HFF-Myc (cell line): ENCODE data around the gene PPP4R3B.
"Not testable (repeated sequence)": the region's sequence is repeated elsewhere in the genome, so short reads cannot be mapped to it uniquely, and the experiment has no call there.

Experiments
- DNase-seq: peaks from one replicate; pipeline ENCODE4 v3.0.0-alpha.2; 2011; ENCODE audit warnings: low read depth; ENCODE audit errors: extremely low read depth
- H3K4me3 ChIP-seq: replicated peaks from 2 replicates; pipeline ENCODE4 v1.5.1; 2011; ENCODE audit warnings: low read depth, mild to moderate bottlenecking, control low read depth, low read length
- TF ChIP-seq, protein P1 (sequence below): IDR thresholded peaks from 2 replicates; pipeline ENCODE4 v1.5.1; 2012; ENCODE audit warnings: mild to moderate bottlenecking, low read depth, low read length, control low read depth; ENCODE audit errors: missing control alignments

The PPP4R3B gene

DNA sequence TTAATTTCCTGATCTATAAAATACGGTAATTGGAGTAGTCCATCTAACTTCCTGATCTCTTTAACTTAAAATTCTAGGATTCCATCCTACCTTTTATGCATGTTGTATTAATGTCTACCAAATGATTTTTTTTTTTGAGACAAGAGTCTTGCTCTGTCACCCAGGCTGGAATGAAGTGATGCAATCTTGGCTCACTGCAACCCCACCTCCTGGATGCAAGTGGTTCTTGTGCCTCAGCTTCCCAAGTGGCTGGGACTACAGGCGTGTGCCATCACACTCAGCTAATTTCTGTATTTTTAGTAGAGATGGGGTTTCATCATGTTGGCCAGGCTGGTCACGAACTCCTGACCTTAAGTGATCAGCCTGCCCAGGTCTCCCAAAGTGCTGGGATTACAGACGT is 50.1 kb downstream of the PPP4R3B start:
- no peak overlapping the region for H3K4me3 ChIP-seq
- no peak for DNase-seq
- TF ChIP-seq, protein P1, sequence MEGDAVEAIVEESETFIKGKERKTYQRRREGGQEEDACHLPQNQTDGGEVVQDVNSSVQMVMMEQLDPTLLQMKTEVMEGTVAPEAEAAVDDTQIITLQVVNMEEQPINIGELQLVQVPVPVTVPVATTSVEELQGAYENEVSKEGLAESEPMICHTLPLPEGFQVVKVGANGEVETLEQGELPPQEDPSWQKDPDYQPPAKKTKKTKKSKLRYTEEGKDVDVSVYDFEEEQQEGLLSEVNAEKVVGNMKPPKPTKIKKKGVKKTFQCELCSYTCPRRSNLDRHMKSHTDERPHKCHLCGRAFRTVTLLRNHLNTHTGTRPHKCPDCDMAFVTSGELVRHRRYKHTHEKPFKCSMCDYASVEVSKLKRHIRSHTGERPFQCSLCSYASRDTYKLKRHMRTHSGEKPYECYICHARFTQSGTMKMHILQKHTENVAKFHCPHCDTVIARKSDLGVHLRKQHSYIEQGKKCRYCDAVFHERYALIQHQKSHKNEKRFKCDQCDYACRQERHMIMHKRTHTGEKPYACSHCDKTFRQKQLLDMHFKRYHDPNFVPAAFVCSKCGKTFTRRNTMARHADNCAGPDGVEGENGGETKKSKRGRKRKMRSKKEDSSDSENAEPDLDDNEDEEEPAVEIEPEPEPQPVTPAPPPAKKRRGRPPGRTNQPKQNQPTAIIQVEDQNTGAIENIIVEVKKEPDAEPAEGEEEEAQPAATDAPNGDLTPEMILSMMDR, result no peak

DNA sequence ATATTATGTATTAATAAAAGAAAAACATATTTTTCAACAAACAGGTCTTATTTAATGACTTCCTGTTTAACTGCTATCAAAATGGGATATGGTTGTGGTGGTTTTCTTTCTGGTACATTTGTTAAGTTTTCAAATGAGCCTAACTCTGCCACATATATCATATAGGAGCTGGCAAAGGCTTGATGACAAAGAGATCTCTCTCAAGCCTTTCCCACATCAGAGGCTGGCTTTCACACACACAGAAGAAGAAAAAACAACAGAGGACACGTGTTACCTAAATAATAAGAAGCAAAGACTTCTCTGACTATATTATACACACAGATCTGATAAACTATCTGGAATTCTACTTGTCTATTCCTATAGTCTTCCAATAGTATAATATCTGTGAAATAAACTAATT is 51.8 kb downstream of the PPP4R3B start:
- no peak overlapping the region for H3K4me3 ChIP-seq
- TF ChIP-seq, protein P1, result no peak
- DNase-seq, result no peak

- DNase-seq, result no peak
- TF ChIP-seq, protein P1, result no peak
- H3K4me3 ChIP-seq, result no peak overlapping the region
These were observed 56.6 kb downstream of the PPP4R3B start for GRCh38 chr2:55560855-55561254.

GRCh38 chr2:55556809-55557208 is 60.6 kb downstream of the PPP4R3B start:
- DNase-seq, result no peak
- H3K4me3 ChIP-seq, result no peak overlapping the region
- TF ChIP-seq, protein P1, result no peak

GRCh38 chr2:55555977-55556376 is 61.4 kb downstream of the PPP4R3B start:
- H3K4me3 ChIP-seq, result no peak overlapping the region
- TF ChIP-seq, protein P1, result no peak
- no peak for DNase-seq

GRCh38 chr2:55553321-55553720 is 64.1 kb downstream of the PPP4R3B start:
- no peak overlapping the region for H3K4me3 ChIP-seq
- no peak for DNase-seq
- TF ChIP-seq, protein P1, result no peak

DNA sequence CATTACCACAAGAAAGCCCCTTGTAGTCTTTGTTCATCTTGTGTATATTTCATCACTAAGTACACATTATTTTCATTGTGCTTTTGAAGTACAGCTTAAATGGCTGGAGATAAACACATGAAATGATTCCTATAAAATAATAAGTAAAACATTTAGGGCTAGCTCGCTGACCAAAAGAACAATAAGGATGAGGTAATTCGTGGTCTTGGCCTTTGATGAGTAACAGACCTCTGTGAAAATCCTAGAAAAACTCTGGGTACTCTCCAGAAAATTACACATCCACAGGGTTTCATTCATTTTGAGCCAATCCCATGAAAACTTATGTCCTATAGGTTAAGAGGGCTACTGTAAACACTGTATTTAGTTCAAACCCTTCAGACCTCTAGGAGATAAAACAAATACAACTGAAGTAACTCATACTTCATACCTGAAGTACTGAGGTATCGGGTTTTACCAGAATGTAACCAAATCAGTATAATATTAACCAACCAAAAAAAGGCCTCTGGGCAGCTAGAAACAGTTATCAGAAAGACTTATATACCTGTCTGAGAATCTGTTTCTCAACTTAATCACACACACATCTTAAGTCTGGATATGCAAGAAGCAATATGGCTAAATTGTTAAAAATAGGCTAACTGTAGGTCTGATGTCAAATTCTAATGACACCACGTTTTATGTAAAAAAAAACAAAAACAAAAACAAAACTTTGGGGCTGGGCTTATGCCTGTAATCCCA is 66.9 kb downstream of the PPP4R3B start:
- peak; percentile 44 for DNase-seq
- H3K4me3 ChIP-seq, result no peak overlapping the region
- TF ChIP-seq, protein P1, result no peak

- DNase-seq, H3K4me3 ChIP-seq: not testable (repeated sequence)
These were observed 69.7 kb downstream of the PPP4R3B start for GRCh38 chr2:55547679-55548078.
